ENCODE measurements around the gene PRKRIP1. TPM values are rescaled to one million over a fixed set of nuclear protein-coding genes. Genes with fewer than 3 reads are reported as not detected.
A peak's percentile ranks its signal among the peaks of the same experiment; 100 is the strongest.

The PRKRIP1 gene
- polyA plus RNA-seq, 3 donors = 6.6 to 27.0 (median 7.4) TPM

DNA sequence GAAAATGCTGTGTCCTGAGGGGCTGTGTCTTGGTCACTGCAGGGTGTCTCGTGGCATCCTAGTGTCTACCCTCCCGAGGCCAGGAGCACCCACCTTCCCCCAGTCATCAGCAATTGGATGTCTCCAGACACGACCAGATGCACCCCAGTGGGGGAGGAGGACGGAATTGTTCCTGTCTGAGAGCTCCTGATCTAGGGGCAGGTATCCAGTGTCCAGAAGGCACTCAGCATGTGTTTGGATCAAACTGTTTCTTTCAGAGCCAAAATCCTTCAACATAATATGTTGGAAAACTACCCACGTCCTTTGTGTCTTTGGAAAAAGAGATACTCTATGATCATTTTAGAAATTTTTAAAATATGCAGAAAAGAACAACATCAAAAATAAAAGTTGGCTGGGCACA, 16.9 kb downstream of the PRKRIP1 start:
- peaks cover 53 to 95% of the 10 kb centered on the region in 2 donors for H3K36me3 ChIP-seq (replicated peaks in 1 of 2; ENCODE audit: control insufficient read depth in 1 of 2, insufficient read depth in 2 of 2, low read length in 2 of 2)
- no peak overlapping the region for H3K4me3 ChIP-seq (replicated peaks in 1 of 3; ENCODE audit: low read depth in 2 of 3, low read length in 3 of 3)
- Mint-ChIP-seq H3K27me3 (ENCODE audit: low read depth in 3 of 3) (no peaks in the 10 kb centered on the region), H3K4me1 (peaks cover 10% of the 10 kb centered on the region), H3K4me3 (no peak overlapping the region), H3K27ac (peak overlapping the region in 2 of 7 donors; percentile 41 to 42), H3K9me3 (peaks cover 0 to 3% (median 0%) of the 10 kb centered on the region in 7 donors), H3K36me3 (peaks cover 64 to 91% of the 10 kb centered on the region in 2 donors)
- H3K27me3 ChIP-seq (ENCODE audit: control insufficient read depth in 2 of 2, insufficient read depth in 2 of 2, low read length in 2 of 2) = no peaks in the 10 kb centered on the region
- no peak overlapping the region for H3K4me2 ChIP-seq (replicated peaks; ENCODE audit: extremely low read depth, low read length, poor library complexity, severe bottlenecking)
- H3K79me2 ChIP-seq (ENCODE audit: insufficient read depth, low read length) = peaks cover 4% of the 10 kb centered on the region
- no peaks in the 10 kb centered on the region for H4K20me1 ChIP-seq (ENCODE audit: insufficient read depth, low read length)
- H3K4me1 ChIP-seq (ENCODE audit: control insufficient read depth in 1 of 2, insufficient read depth in 2 of 2, low read length in 2 of 2) = no peaks in the 10 kb centered on the region
- H3K9me3 ChIP-seq (replicated peaks in 1 of 2; ENCODE audit: control insufficient read depth in 1 of 2, insufficient read depth in 1 of 2, low read length in 2 of 2) = no peaks in the 10 kb centered on the region
- intact Hi-C loops (cut with micrococcal nuclease) = loop anchor here (2.0 to 5.0 kb wide), 3 partner anchors 34 to 52 kb away; partner anchors contain the start of genes ALKBH4 (in 1 of the 2) and LRWD1 (in 1 of the 2)
- no CpG with 5 or more reads among the region's 5 CpGs for WGBS (ENCODE audit: insufficient coverage)
- H2AFZ ChIP-seq (ENCODE audit: insufficient read depth, low read depth, low read length, poor library complexity, severe bottlenecking) = no peak overlapping the region
- TF ChIP-seq, protein P1, sequence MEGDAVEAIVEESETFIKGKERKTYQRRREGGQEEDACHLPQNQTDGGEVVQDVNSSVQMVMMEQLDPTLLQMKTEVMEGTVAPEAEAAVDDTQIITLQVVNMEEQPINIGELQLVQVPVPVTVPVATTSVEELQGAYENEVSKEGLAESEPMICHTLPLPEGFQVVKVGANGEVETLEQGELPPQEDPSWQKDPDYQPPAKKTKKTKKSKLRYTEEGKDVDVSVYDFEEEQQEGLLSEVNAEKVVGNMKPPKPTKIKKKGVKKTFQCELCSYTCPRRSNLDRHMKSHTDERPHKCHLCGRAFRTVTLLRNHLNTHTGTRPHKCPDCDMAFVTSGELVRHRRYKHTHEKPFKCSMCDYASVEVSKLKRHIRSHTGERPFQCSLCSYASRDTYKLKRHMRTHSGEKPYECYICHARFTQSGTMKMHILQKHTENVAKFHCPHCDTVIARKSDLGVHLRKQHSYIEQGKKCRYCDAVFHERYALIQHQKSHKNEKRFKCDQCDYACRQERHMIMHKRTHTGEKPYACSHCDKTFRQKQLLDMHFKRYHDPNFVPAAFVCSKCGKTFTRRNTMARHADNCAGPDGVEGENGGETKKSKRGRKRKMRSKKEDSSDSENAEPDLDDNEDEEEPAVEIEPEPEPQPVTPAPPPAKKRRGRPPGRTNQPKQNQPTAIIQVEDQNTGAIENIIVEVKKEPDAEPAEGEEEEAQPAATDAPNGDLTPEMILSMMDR (IDR thresholded peaks at IDR 0.05) = no peak
- no peak overlapping the region for H3K27ac ChIP-seq (ENCODE audit: low read depth in 1 of 2, low read length in 2 of 2)
- DNase-seq = no peak
- H3K9ac ChIP-seq (ENCODE audit: insufficient read depth, low read length, poor library complexity, severe bottlenecking) = no peak overlapping the region

DNA sequence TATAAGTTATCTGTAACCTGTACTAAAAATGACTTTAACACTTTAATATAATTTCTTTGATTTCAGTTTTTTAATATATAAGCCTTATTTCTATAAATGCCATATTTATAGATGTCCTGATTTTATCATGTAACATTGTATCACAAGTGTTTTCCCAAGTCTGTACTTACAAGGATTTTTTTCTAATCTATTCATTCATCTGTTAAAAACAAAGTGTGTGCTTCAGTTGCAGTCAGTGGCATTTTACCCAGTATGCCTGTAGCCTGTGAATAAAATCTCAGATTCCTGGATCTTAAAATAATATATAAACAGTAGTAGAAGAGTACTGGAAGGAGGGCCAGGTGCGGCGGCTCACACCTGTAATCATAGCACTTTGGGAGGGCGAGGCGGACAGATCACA, 17.4 kb downstream of the PRKRIP1 start:
- H3K36me3 Mint-ChIP-seq = peaks cover 62 to 90% of the 10 kb centered on the region in 2 donors
- no peak for DNase-seq
- H3K4me3 Mint-ChIP-seq = no peak overlapping the region
- no peaks in the 10 kb centered on the region for H3K27me3 Mint-ChIP-seq (ENCODE audit: low read depth in 3 of 3)
- no peak overlapping the region for H3K27ac Mint-ChIP-seq
- intact Hi-C loops (cut with micrococcal nuclease) = loop anchor here (2.0 to 5.0 kb wide), 3 partner anchors 34 to 51 kb away; partner anchors contain the start of genes ALKBH4 (in 1 of the 2) and LRWD1 (in 1 of the 2)
- peaks cover 12% of the 10 kb centered on the region for H3K4me1 Mint-ChIP-seq
- Histone ChIP-seq H3K9ac (ENCODE audit: insufficient read depth, low read length, poor library complexity, severe bottlenecking) (no peak overlapping the region), H2AFZ (ENCODE audit: insufficient read depth, low read depth, low read length, poor library complexity, severe bottlenecking) (no peak overlapping the region), H4K20me1 (ENCODE audit: insufficient read depth, low read length) (no peaks in the 10 kb centered on the region), H3K27ac (ENCODE audit: low read depth in 1 of 2, low read length in 2 of 2) (no peak overlapping the region), H3K4me1 (ENCODE audit: control insufficient read depth in 1 of 2, insufficient read depth in 2 of 2, low read length in 2 of 2) (no peaks in the 10 kb centered on the region), H3K79me2 (ENCODE audit: insufficient read depth, low read length) (peaks cover 4% of the 10 kb centered on the region), H3K9me3 (replicated peaks in 1 of 2; ENCODE audit: control insufficient read depth in 1 of 2, insufficient read depth in 1 of 2, low read length in 2 of 2) (no peaks in the 10 kb centered on the region), H3K27me3 (ENCODE audit: control insufficient read depth in 2 of 2, insufficient read depth in 2 of 2, low read length in 2 of 2) (no peaks in the 10 kb centered on the region), H3K4me3 (replicated peaks in 1 of 3; ENCODE audit: low read depth in 2 of 3, low read length in 3 of 3) (no peak overlapping the region), H3K4me2 (replicated peaks; ENCODE audit: extremely low read depth, low read length, poor library complexity, severe bottlenecking) (no peak overlapping the region), H3K36me3 (replicated peaks in 1 of 2; ENCODE audit: control insufficient read depth in 1 of 2, insufficient read depth in 2 of 2, low read length in 2 of 2) (peaks cover 52 to 95% of the 10 kb centered on the region in 2 donors)
- WGBS (ENCODE audit: insufficient coverage) = 100% methylated on average over 4 of the region's 4 CpGs
- TF ChIP-seq, protein P1 (IDR thresholded peaks at IDR 0.05) = no peak
- peaks cover 0 to 3% (median 0%) of the 10 kb centered on the region in 7 donors for H3K9me3 Mint-ChIP-seq

Data from CD14-positive monocyte (primary cell).